GM23338 (cell line): ENCODE measurements around the gene SSH2. TPM values are rescaled to one million over a fixed set of nuclear protein-coding genes. Genes with fewer than 3 reads are reported as not detected.

Experiments used
- ATAC-seq: fragments of 200-7000 bp; cut with Tn5 transposase; 3 replicates; pipeline ENCODE4 v1.9.1; 2020
- DNase-seq: peaks from one replicate; pipeline ENCODE4 v3.0.0-alpha.2; 2015; ENCODE audit warnings: low spot score
- H2AFZ ChIP-seq: fragments of 200-600 bp; sonication (generic); 2 replicates; pipeline ENCODE4 v1.8.0; 2016; ENCODE audit warnings: antibody characterized with exemption, mild to moderate bottlenecking, moderate library complexity
- H3F3A ChIP-seq: fragments of 200-600 bp; sonication (generic); replicated peaks from 2 replicates; pipeline ENCODE4 v1.8.0; 2017; ENCODE audit warnings: antibody characterized with exemption, mixed run types, low read depth
- H3K27ac ChIP-seq: fragments of 200-600 bp; sonication (generic); 2 replicates; pipeline ENCODE4 v1.6.1; 2016; ENCODE audit warnings: low read depth
- H3K27me3 ChIP-seq: fragments of 200-600 bp; sonication (generic); 2 replicates; pipeline ENCODE4 v1.8.0; 2016; ENCODE audit warnings: mild to moderate bottlenecking, mixed run types, moderate library complexity; ENCODE audit not compliant: insufficient read depth
- H3K36me3 ChIP-seq: fragments of 200-600 bp; sonication (generic); 2 replicates; pipeline ENCODE4 v1.8.0; 2016; ENCODE audit warnings: mild to moderate bottlenecking; ENCODE audit not compliant: insufficient read depth
- H3K4me1 ChIP-seq: fragments of 200-600 bp; sonication (generic); 2 replicates; pipeline ENCODE4 v1.8.0; 2016; ENCODE audit warnings: mild to moderate bottlenecking, moderate library complexity; ENCODE audit not compliant: insufficient read depth
- H3K4me2 ChIP-seq: fragments of 200-600 bp; sonication (generic); 2 replicates; pipeline ENCODE4 v1.7.1; 2017; ENCODE audit warnings: mixed run types
- H3K4me3 ChIP-seq: fragments of 200-600 bp; sonication (generic); 2 replicates; pipeline ENCODE4 v1.6.1; 2016; ENCODE audit warnings: mixed run types
- H3K79me2 ChIP-seq: fragments of 200-600 bp; sonication (generic); replicated peaks from 2 replicates; pipeline ENCODE4 v1.8.0; 2017; ENCODE audit warnings: mild to moderate bottlenecking; ENCODE audit not compliant: insufficient read depth
- H3K9me2 ChIP-seq: fragments of 200-600 bp; sonication (generic); 2 replicates; pipeline ENCODE4 v1.8.0; 2017; ENCODE audit not compliant: insufficient read depth
- H4K20me1 ChIP-seq: fragments of 200-600 bp; sonication (generic); replicated peaks from 2 replicates; pipeline ENCODE4 v1.8.0; 2017; ENCODE audit warnings: mild to moderate bottlenecking; ENCODE audit not compliant: insufficient read depth
- H3K27ac Mint-ChIP-seq: 2 replicates; pipeline ENCODE4 v1.8.0; 2020; ENCODE audit warnings: inconsistent platforms, mild to moderate bottlenecking, moderate library complexity, mixed read lengths
- H3K27me3 Mint-ChIP-seq: 3 replicates; pipeline ENCODE4 v1.8.0; 2022; ENCODE audit warnings: low read depth, mild to moderate bottlenecking, moderate library complexity, mixed read lengths, inconsistent platforms; ENCODE audit not compliant: insufficient read depth, poor library complexity
- H3K36me3 Mint-ChIP-seq: 3 replicates; pipeline ENCODE4 v1.8.0; 2021; ENCODE audit warnings: low read depth, mild to moderate bottlenecking, inconsistent platforms, moderate library complexity, mixed read lengths
- H3K4me1 Mint-ChIP-seq: 3 replicates; pipeline ENCODE4 v1.8.0; 2020; ENCODE audit warnings: mild to moderate bottlenecking, inconsistent platforms, mixed read lengths
- H3K4me3 Mint-ChIP-seq: 3 replicates; pipeline ENCODE4 v1.8.0; 2021; ENCODE audit warnings: moderate library complexity, mild to moderate bottlenecking, inconsistent platforms, mixed read lengths
- H3K9me3 Mint-ChIP-seq: 3 replicates; pipeline ENCODE4 v1.8.0; 2020; ENCODE audit warnings: moderate library complexity, mild to moderate bottlenecking, inconsistent platforms, mixed read lengths
- CREB1 ChIP-seq: fragments of 250-450 bp; sonication (Bioruptor Pico); IDR thresholded peaks from 2 replicates; pipeline ENCODE4 v1.5.0; 2020; ENCODE audit warnings: low read depth, mild to moderate bottlenecking, moderate library complexity
- EZH2 ChIP-seq: fragments of 200-600 bp; sonication (generic); IDR thresholded peaks from one replicate; pipeline ENCODE4 v1.8.0; 2017; ENCODE audit warnings: antibody characterized with exemption, mild to moderate bottlenecking, low read depth; ENCODE audit not compliant: unreplicated experiment
- ZNF114 ChIP-seq: fragments of 250-450 bp; sonication (Bioruptor Pico); IDR thresholded peaks from 2 replicates; pipeline ENCODE4 v1.5.0; 2020; ENCODE audit warnings: mild to moderate bottlenecking, moderate library complexity
- polyA plus RNA-seq: library from polyadenylated mRNA; unstranded; fragments of >200 nt; fragmentation: Nextera tagmentation; extraction: Ambion mirVana; gene quantifications from 2 replicates; pipeline ENCODE4 v1.2.1, GENCODE V29; 2016
- total RNA-seq: library from RNA; depleted of rRNA; stranded (reverse); fragments of >200 nt; shearing (Covaris generic); gene quantifications from 2 replicates; pipeline ENCODE4 v1.2.3, GENCODE V29; 2014
- TF ChIP-seq, protein P1 (sequence below): IDR thresholded peaks from one replicate; pipeline ENCODE4 v1.6.1; 2018; ENCODE audit warnings: antibody characterized with exemption; ENCODE audit not compliant: unreplicated experiment
- TF ChIP-seq, protein P2 (sequence below): IDR thresholded peaks from 2 replicates; pipeline ENCODE4 v1.6.1; 2016; ENCODE audit warnings: antibody characterized with exemption

SSH2 gene
- total and polyA plus RNA-seq, 2 experiments from 2014 or later = 9.9 to 12.1 TPM

DNA sequence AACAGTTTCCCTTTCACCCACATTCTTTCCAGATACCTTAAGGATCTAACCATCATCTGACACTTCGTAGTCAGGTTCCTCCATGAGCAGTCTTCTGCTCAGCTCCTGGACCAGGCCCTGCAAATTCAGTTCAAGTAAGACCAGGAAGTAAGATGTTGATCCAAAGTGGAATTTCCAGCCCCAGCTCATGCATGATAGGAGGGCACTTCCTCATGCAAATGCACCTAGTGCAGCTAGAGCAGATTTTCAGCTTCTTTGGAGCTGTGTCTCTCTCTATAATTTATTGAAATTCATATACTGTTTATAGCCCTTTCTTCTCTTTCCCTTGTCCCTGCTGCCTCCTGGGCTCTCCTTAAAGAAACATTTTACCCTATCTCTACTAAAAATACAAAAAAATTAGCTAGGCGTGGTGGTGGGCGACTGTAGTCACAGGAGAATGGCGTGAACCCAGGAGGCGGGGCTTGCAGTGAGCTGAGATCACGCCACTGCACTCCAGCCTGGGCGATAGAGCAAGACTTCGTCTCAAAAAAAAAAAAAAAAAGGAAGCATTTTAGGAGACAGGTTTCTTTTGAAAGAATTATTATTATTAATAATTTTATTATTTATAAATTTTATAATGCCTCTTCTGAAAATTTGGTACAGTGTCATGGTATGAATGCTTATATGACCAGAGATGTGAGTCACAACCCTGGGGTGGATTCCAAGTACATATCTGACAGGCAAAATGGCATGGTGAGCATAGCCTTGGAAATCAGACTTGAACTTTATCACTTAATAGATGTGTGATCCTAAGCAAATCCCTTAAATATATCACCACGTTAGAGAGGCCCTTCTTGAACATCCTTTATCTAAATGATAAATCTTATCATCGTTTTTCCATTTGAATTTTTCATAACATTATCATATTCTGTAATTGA lies 94.3 kb downstream of the SSH2 start:
- no peaks in the 10 kb centered on the region for H3K27me3 ChIP-seq
- Mint-ChIP-seq H3K27ac (0 out of 2 replicates have a peak overlapping the region, but pooled peaks have one; percentile 61), H3K27me3 (no peaks in the 10 kb centered on the region), H3K4me3 (no peak overlapping the region), H3K9me3 (no peaks in the 10 kb centered on the region), H3K36me3 (no peaks in the 10 kb centered on the region), H3K4me1 (peaks cover 11% of the 10 kb centered on the region)
- no peaks in the 10 kb centered on the region for H3F3A ChIP-seq
- no peak overlapping the region for H3K4me3 ChIP-seq
- H3K27ac ChIP-seq = no peak overlapping the region
- H3K36me3 ChIP-seq = no peaks in the 10 kb centered on the region
- H2AFZ ChIP-seq = no peak overlapping the region; the same call in 1 of the 2 replicates
- TF ChIP-seq ZNF114 (no peak), EZH2 (no peak)
- TF ChIP-seq, protein P1, sequence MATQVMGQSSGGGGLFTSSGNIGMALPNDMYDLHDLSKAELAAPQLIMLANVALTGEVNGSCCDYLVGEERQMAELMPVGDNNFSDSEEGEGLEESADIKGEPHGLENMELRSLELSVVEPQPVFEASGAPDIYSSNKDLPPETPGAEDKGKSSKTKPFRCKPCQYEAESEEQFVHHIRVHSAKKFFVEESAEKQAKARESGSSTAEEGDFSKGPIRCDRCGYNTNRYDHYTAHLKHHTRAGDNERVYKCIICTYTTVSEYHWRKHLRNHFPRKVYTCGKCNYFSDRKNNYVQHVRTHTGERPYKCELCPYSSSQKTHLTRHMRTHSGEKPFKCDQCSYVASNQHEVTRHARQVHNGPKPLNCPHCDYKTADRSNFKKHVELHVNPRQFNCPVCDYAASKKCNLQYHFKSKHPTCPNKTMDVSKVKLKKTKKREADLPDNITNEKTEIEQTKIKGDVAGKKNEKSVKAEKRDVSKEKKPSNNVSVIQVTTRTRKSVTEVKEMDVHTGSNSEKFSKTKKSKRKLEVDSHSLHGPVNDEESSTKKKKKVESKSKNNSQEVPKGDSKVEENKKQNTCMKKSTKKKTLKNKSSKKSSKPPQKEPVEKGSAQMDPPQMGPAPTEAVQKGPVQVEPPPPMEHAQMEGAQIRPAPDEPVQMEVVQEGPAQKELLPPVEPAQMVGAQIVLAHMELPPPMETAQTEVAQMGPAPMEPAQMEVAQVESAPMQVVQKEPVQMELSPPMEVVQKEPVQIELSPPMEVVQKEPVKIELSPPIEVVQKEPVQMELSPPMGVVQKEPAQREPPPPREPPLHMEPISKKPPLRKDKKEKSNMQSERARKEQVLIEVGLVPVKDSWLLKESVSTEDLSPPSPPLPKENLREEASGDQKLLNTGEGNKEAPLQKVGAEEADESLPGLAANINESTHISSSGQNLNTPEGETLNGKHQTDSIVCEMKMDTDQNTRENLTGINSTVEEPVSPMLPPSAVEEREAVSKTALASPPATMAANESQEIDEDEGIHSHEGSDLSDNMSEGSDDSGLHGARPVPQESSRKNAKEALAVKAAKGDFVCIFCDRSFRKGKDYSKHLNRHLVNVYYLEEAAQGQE = no peak
- DNase-seq = peak; percentile 30
- H3K79me2 ChIP-seq = no peaks in the 10 kb centered on the region
- peaks cover 14% of the 10 kb centered on the region for H3K4me1 ChIP-seq
- H4K20me1 ChIP-seq = no peaks in the 10 kb centered on the region
- H3K9me2 ChIP-seq = peaks cover 2% of the 10 kb centered on the region; the same call in 1 of the 2 replicates
- no peak; the same call in 2 of the 3 replicates for ATAC-seq
- H3K4me2 ChIP-seq = peak overlapping the region; percentile 61

DNA sequence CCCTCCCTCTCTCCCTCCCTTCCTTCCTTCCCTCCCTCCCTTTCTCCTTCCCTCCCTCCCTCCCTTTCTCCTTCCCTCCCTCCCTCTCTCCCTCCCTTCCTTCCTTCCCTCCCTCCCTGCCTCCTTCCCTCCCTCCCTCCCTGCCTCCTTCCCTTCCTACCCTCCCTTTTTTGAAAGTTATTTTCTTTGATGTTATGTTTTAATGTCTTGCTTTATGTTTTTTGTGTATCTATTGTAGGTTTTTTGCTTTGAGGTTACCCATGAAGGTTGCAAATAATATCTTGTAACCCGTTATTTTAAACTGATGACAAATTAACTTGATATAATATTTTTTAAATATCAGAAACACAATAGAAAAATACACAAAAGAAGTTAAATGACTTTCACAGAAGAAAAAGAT lies 96.2 kb downstream of the SSH2 start:
- ATAC-seq = no peak
- H3K27me3 Mint-ChIP-seq = no peaks in the 10 kb centered on the region
- TF ChIP-seq, protein P1 = no peak
- TF ChIP-seq, protein P2, sequence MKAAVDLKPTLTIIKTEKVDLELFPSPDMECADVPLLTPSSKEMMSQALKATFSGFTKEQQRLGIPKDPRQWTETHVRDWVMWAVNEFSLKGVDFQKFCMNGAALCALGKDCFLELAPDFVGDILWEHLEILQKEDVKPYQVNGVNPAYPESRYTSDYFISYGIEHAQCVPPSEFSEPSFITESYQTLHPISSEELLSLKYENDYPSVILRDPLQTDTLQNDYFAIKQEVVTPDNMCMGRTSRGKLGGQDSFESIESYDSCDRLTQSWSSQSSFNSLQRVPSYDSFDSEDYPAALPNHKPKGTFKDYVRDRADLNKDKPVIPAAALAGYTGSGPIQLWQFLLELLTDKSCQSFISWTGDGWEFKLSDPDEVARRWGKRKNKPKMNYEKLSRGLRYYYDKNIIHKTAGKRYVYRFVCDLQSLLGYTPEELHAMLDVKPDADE = no peak
- no peak for TF ChIP-seq CREB1 (CRISPR knock-in tag)

More for the DNA sequence above, 96.2 kb downstream of the SSH2 start:
- no peak overlapping the region for H3K4me3 ChIP-seq
- H3K4me1 ChIP-seq = peaks cover 11% of the 10 kb centered on the region
- Mint-ChIP-seq H3K9me3 (no peaks in the 10 kb centered on the region), H3K4me1 (peaks cover 8% of the 10 kb centered on the region), H3K27ac (no peak overlapping the region), H3K4me3 (no peak overlapping the region), H3K36me3 (no peaks in the 10 kb centered on the region)
- H2AFZ ChIP-seq = no peak overlapping the region
- peaks cover 2% of the 10 kb centered on the region; the same call in 1 of the 2 replicates for H3K9me2 ChIP-seq
- no peak for DNase-seq
- no peaks in the 10 kb centered on the region for H3K36me3 ChIP-seq
- no peaks in the 10 kb centered on the region for H3F3A ChIP-seq
- no peaks in the 10 kb centered on the region for H3K79me2 ChIP-seq
- no peak overlapping the region for H3K27ac ChIP-seq
- H3K4me2 ChIP-seq = no peak overlapping the region
- H3K27me3 ChIP-seq = no peaks in the 10 kb centered on the region
- H4K20me1 ChIP-seq = no peaks in the 10 kb centered on the region
